ENCODE data around the gene PTGIR. TPM values are rescaled to one million over a fixed set of nuclear protein-coding genes. Genes with fewer than 3 reads are reported as not detected.

PTGIR gene
- total RNA-seq, 4 donors from 2014 or later, result 0.57 to 3.0 (median 1.1) TPM; not detected in 1

- peaks cover 21 to 30% (median 22%) of the 10 kb centered on the region in 3 donors for H3K36me3 ChIP-seq
- H3K9me3 ChIP-seq, result no peaks in the 10 kb centered on the region
- H3K4me3 ChIP-seq, result peak overlapping the region; percentile 83 to 98 (median 96)
- DNase-seq, result no peak
- WGBS, 2 donors, result 5% methylated on average over 8 to 14 of the region's 23 CpGs
- intact Hi-C loops (cut with DNase I), result no loop called here
- peak overlapping the region; percentile 98 to 99 (median 99) for H3K27ac ChIP-seq
- TF ChIP-seq CTCF (IDR thresholded peaks at IDR 0.05) (no peak), POLR2A (IDR thresholded peaks at IDR 0.05) (no peak)
- peaks cover 16 to 65% (median 37%) of the 10 kb centered on the region in 3 donors for H3K4me1 ChIP-seq
- no peaks in the 10 kb centered on the region for H3K27me3 ChIP-seq
These were observed 22.3 kb downstream of the PTGIR start for GRCh38 chr19:46602392-46603194.

GRCh38 chr19:46601318-46602224, 23.3 kb downstream of the PTGIR start, which contains the start of gene CALM3:
CALM3 (plus strand) TSS chr19:46601330; CDS start chr19:46601435, 105 bp downstream.
- Histone ChIP-seq H3K27me3 (no peaks in the 10 kb centered on the region), H3K4me1 (peaks cover 16 to 58% (median 35%) of the 10 kb centered on the region in 3 donors), H3K36me3 (peaks cover 11 to 19% (median 12%) of the 10 kb centered on the region in 3 donors), H3K27ac (peak within 1 kb of the TSS; percentile 98 to 99 (median 99)), H3K9me3 (no peaks in the 10 kb centered on the region), H3K4me3 (peak within 1 kb of the TSS; percentile 83 to 98 (median 96))
- TF ChIP-seq POLR2A (IDR thresholded peaks at IDR 0.05) (peak in 2 of 4 donors; percentile 92 to 93), CTCF (IDR thresholded peaks at IDR 0.05) (peak in 1 of 6 experiments; percentile 7)
- WGBS, 2 donors, result 0 to 1% methylated on average over 17 to 18 of the region's 51 CpGs
- no peak for DNase-seq
- intact Hi-C loops (cut with DNase I), result no loop called here

GRCh38 chr19:46600384-46601317, 24.2 kb downstream of the PTGIR start:
- peak; percentile 89 for DNase-seq
- Histone ChIP-seq H3K27me3 (no peaks in the 10 kb centered on the region), H3K36me3 (peaks cover 4 to 10% (median 5%) of the 10 kb centered on the region in 3 donors), H3K4me1 (peaks cover 16 to 49% (median 31%) of the 10 kb centered on the region in 3 donors), H3K4me3 (peak overlapping the region; percentile 83 to 98 (median 96)), H3K9me3 (no peaks in the 10 kb centered on the region), H3K27ac (peak overlapping the region; percentile 98 to 99 (median 99))
- TF ChIP-seq POLR2A (IDR thresholded peaks at IDR 0.05) (peak in 2 of 4 donors; percentile 55 to 57), CTCF (IDR thresholded peaks at IDR 0.05) (peak in 2 of 6 experiments; percentile 13 to 27)
- intact Hi-C loops (cut with DNase I), result no loop called here
- WGBS, 2 donors, result 0 to 7% methylated on average over 11 to 25 of the region's 93 CpGs

- Histone ChIP-seq H3K4me1 (peaks cover 16 to 41% (median 23%) of the 10 kb centered on the region in 3 donors), H3K9me3 (no peaks in the 10 kb centered on the region), H3K36me3 (peaks cover 0 to 2% (median 0%) of the 10 kb centered on the region in 3 donors), H3K4me3 (peak overlapping the region; percentile 83 to 98 (median 96)), H3K27ac (peak overlapping the region; percentile 98 to 99 (median 99)), H3K27me3 (no peaks in the 10 kb centered on the region)
- 67 to 80% methylated on average over 7 to 8 of the region's 9 CpGs for WGBS, 2 donors
- DNase-seq, result no peak
- intact Hi-C loops (cut with DNase I), result no loop called here
- TF ChIP-seq POLR2A (IDR thresholded peaks at IDR 0.05) (no peak), CTCF (IDR thresholded peaks at IDR 0.05) (no peak)
These were observed 25.0 kb downstream of the PTGIR start for GRCh38 chr19:46599716-46600373.
